ENCODE results near the gene C3orf62.
"Not testable (repeated sequence)": the region's sequence is repeated elsewhere in the genome, so short reads cannot be mapped to it uniquely, and the experiment has no call there.

C3orf62 gene

DNA sequence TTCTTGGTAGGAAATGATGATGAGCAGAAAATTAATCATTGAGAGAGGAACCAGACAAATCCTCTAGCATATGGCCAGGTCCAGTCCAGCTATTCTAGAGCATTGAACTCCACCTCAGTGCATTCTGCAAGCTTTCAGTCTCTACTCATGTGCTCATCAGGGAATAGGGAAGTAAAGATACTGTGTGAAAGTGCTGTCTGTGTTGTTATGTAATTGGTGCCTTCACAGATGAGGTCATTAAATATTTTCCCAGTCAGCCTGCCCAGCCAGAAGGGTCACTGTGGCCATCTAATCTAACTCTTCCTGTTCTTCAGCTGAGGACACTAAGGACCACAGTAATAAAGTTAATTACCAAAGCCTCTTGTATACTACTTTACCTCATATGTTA is 28.2 kb downstream of the C3orf62 start:
- Mint-ChIP-seq H3K27ac (no peak overlapping the region), H3K27me3 (no peaks in the 10 kb centered on the region)

DNA sequence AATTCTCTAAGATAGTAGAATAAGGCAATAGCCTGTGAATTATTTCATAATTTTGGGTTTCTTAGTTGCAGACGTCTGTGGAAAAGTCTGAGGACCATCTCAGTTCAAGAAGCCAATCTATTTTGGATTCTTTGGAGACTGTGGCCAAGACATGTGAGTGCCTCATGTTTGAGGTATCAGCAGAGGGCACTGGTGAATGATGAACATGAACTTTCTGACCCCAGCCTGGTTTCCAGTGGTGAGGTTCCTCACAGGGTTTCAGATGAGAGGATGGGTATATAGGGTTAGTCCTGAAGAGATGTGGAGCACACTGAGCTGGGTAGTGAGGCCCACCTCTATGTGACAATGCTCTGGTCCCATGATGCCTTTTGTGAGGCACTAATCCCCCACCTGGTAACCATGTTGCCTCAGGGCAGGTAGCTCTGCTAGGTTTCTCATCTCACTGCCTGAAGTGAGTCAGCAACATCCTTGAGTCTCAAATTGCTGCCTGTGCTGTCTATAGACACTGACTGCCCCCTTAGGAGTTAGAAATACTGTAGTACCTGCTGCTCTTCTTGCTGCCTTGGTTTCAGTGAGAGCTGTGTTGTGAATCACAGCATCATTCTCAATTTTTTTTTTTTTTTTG is 32.3 kb downstream of the C3orf62 start:
- no peak overlapping the region for H3K4me3 Mint-ChIP-seq
- H3K36me3 Mint-ChIP-seq, result no peaks in the 10 kb centered on the region
- H3K9me3 Mint-ChIP-seq, result no peaks in the 10 kb centered on the region
- no peak overlapping the region for H3K27ac Mint-ChIP-seq
- no peaks in the 10 kb centered on the region for H3K4me1 Mint-ChIP-seq
- no peaks in the 10 kb centered on the region for H3K27me3 Mint-ChIP-seq

More for the DNA sequence above, 28.2 kb downstream of the C3orf62 start:
- Mint-ChIP-seq H3K9me3 (no peaks in the 10 kb centered on the region), H3K36me3 (no peaks in the 10 kb centered on the region), H3K4me3 (no peak overlapping the region), H3K4me1 (no peaks in the 10 kb centered on the region)

DNA sequence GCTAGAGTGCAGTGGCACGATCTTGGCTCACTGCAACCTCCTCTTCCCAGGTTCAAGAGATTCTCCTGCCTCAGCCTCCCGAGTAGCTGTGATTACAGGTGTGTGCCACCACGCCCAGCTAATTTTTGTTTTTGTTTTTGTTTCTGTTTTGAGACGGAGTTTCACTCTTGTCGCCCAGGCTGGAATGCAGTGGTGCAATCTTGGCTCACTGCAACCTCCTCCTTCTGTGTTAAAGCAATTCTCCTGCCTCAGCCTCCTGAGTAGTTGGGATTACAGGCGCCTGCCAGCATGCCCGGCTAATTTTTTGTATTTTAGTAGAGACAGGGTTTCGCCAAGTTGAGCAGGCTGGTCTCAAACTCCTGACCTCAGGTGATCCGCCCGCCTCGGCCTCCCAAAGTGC is 36.9 kb downstream of the C3orf62 start:
- H3K27me3 Mint-ChIP-seq, H3K4me3 Mint-ChIP-seq, H3K27ac Mint-ChIP-seq, H3K4me1 Mint-ChIP-seq, H3K36me3 Mint-ChIP-seq, H3K9me3 Mint-ChIP-seq: not testable (repeated sequence)

DNA sequence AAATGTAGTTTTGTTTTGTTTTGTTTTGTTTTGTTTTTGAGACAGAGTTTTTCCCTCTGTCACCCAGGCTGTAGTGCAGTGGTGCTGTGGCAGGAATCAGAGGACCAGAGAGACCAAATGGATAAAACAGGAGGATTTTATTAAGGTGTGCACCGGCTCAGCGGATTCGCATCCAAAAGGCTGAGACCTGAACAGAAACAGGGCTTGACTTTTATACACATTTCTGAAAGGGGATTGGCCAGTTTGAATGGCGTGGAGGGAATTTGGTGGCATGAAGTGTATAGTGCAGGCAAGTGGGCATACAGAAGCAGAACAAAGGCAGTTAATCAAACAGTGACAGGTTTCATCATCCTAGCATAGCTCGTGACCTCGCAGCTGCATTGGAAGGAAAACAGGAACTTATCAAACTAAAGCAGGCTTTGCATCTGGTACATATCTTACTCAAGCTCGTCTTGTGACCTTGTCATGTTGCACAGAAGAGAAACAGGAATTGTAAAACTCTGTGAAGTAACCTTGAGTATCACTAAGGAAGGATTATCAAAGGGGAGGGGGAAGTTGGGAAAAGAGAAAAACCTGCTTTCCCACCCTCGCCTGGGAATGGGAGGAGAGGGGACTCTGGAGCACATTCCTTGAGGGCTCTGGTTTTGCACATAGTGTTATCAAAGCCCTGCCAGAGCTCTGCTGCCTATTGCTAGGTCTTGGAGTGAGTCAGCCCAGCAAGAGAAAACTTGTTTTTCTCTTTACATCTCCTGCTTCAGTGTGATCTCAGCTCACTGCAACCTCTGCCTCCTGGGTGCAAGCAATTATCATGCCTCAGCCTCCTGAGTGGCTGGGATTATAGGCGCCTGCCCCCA is 38.5 kb downstream of the C3orf62 start:
- Mint-ChIP-seq H3K36me3 (no peaks in the 10 kb centered on the region), H3K4me1 (no peaks in the 10 kb centered on the region), H3K4me3 (no peak overlapping the region), H3K9me3 (no peaks in the 10 kb centered on the region), H3K27me3 (no peaks in the 10 kb centered on the region), H3K27ac (no peak overlapping the region)

DNA sequence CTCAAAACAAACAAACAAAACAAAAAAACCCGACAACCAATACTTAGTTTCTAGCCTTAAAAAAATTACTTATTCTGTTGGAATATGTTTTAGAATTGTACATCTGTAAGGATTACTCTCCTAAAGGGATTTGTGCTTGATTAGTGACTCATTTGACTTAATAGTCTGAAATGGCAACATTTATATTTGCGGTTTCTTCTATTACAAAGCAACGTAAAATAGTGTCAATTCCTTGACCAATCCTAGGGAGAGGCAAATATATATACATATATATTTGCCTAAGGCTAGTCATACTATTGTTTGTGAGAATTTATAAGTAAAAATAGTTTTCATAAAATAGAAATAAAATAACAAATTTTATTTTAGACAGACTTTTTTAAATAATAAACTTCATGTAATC is 39.7 kb downstream of the C3orf62 start:
- no peaks in the 10 kb centered on the region for H3K4me1 Mint-ChIP-seq
- no peak overlapping the region for H3K27ac Mint-ChIP-seq

DNA sequence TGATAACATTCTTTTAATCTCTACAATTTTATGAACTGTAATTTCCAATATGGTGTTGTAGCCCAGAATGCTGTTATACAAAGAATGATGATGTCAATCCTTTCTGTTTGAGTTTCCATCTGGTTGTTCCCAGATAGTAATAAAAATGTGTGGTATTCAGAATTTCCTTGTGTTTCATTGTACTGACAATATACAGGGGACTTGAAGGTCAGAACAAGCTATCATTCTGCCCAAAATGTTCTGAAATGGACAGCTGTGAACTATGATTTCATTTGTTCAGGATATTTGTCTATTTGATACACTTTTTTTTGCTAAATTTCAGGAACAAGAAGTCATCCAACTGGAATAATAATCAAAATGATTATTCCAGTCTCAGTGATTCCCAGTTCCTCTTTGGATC is 40.8 kb downstream of the C3orf62 start:
- Mint-ChIP-seq H3K4me3 (no peak overlapping the region), H3K9me3 (peaks cover 13% of the 10 kb centered on the region), H3K27me3 (no peaks in the 10 kb centered on the region), H3K27ac (no peak overlapping the region), H3K4me1 (no peaks in the 10 kb centered on the region), H3K36me3 (peaks cover 5% of the 10 kb centered on the region)

More for the DNA sequence above, 39.7 kb downstream of the C3orf62 start:
- Mint-ChIP-seq H3K4me3 (no peak overlapping the region), H3K27me3 (no peaks in the 10 kb centered on the region), H3K36me3 (peaks cover 2% of the 10 kb centered on the region), H3K9me3 (peaks cover 6% of the 10 kb centered on the region)

DNA sequence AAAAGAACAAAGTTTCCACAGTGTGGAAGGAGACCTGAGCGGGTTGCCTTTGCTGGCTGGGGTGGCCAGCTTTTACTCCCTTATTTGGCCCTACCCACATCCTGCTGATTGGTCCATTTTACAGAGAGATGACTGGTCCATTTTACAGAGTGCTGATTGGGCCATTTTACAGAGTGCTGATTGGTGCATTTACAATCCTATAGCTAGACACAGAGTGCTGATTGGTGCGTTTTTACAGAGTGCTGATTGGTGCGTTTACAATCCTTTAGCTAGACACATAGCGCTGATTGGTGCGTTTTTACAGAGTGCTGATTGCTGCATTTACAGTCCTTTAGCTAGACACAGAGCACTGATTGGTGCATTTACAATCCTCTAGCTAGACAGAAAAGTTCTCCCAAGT is 48.2 kb downstream of the C3orf62 start:
- H3K27me3 Mint-ChIP-seq, H3K4me1 Mint-ChIP-seq, H3K4me3 Mint-ChIP-seq, H3K27ac Mint-ChIP-seq: not testable (repeated sequence)
- Mint-ChIP-seq H3K9me3 (peaks cover 27% of the 10 kb centered on the region), H3K36me3 (peaks cover 12% of the 10 kb centered on the region)

DNA sequence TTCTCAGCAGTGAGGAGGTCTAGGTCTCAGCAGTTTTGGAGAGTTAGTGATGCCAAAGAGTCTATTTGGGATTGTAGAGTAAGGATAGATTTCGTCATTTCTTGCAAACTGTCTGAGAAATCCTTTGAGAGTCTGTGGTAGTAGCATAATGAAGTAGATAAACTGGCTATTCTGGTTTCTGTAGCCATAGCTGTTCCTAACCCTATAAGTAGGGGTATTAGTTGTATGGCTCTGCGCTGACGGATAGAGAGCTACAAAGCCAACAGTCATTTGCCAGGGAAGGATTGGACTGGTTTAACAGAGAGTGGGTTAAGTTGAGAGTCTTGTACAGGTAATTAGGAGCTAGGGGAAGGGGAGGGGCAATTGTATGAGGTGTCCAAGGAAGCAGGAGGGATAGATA is 55.0 kb downstream of the C3orf62 start:
- no peaks in the 10 kb centered on the region for H3K4me1 Mint-ChIP-seq
- no peak overlapping the region for H3K27ac Mint-ChIP-seq
- peaks cover 1% of the 10 kb centered on the region for H3K27me3 Mint-ChIP-seq
- no peak overlapping the region for H3K4me3 Mint-ChIP-seq
- H3K9me3 Mint-ChIP-seq, result no peaks in the 10 kb centered on the region
- H3K36me3 Mint-ChIP-seq, result peaks cover 3% of the 10 kb centered on the region

DNA sequence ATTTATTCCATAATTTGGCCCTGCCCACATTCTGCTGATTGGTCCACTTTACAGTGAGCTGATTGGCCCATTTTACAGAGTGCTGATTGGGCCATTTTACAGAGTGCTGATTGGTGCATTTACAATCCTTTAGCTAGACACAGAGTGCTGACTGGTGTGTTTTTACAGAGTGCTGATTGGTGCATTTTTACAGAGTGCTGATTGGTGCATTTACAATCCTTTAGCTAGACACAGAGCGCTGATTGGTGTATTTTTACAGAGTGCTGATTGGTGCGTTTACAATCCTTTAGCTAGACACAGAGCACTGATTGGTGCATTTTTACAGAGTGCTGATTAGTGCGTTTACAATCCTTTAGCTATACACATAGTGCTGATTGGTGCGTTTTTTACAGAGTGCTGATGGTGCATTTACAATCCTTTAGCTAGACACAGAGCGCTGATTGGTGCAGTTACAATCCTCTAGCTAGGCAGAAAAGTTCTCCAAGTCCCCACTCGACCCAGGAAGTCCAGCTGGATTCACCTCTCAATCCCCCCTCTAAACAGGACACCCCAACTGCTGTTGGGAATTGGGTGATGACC is 56.0 kb downstream of the C3orf62 start:
- H3K27ac Mint-ChIP-seq, H3K9me3 Mint-ChIP-seq, H3K27me3 Mint-ChIP-seq, H3K4me1 Mint-ChIP-seq, H3K36me3 Mint-ChIP-seq, H3K4me3 Mint-ChIP-seq: not testable (repeated sequence)

DNA sequence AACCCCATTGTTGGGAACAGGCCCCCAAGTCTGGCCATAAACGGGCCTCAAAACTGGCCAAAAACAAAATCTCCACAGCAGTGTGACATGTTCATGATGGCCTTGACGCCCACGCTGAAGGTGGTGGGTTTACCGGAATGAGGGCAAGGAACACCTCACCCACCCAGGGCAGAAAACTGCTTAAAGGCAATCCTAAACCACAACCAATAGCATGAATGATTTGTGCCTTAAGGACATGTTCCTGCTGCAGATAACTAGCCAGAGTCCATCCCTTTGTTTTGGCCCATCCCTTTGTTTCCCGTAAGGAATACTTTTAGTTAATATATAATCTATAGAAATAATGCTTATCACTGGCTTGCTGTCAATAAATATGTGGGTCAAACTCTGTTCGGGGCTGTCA is 57.9 kb downstream of the C3orf62 start:
- no peaks in the 10 kb centered on the region for H3K9me3 Mint-ChIP-seq
- H3K27ac Mint-ChIP-seq, result no peak overlapping the region
- H3K4me1 Mint-ChIP-seq, result no peaks in the 10 kb centered on the region
- H3K4me3 Mint-ChIP-seq, result no peak overlapping the region
- peaks cover 1% of the 10 kb centered on the region for H3K27me3 Mint-ChIP-seq
- no peaks in the 10 kb centered on the region for H3K36me3 Mint-ChIP-seq
